ENCODE results near the gene MGAT3.

DNA sequence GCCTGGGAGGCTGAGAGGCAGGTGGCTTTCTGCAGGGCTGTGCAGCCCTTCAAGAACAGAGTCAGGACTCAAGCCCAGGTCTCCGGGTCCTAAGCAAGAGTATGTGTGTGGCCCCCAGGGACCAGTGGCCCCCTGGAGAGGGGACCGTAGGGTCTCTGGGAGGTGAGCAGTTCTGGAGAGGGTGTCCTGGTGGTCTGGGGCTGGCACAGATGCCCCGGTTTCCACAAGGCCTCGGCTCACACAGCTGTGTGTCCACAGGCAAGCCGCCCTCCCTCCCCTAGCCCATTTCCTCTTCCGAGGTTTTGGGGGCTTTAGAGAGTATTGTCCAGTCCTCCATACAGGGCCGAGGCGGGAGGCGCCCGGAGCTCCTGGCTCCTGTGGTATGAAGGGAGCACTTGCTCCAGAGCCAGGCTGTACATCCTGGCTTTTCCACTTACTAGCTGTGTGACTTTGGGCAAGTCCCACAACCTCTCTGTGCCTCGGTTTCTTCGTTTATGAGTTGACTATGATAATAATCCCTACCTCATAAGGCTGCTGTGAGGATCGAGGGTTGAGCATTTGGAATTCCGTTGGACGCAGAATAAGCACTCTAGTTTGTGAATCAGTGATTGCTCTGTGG is 79.1 kb downstream of the MGAT3 start:
- TF ChIP-seq, protein P1, sequence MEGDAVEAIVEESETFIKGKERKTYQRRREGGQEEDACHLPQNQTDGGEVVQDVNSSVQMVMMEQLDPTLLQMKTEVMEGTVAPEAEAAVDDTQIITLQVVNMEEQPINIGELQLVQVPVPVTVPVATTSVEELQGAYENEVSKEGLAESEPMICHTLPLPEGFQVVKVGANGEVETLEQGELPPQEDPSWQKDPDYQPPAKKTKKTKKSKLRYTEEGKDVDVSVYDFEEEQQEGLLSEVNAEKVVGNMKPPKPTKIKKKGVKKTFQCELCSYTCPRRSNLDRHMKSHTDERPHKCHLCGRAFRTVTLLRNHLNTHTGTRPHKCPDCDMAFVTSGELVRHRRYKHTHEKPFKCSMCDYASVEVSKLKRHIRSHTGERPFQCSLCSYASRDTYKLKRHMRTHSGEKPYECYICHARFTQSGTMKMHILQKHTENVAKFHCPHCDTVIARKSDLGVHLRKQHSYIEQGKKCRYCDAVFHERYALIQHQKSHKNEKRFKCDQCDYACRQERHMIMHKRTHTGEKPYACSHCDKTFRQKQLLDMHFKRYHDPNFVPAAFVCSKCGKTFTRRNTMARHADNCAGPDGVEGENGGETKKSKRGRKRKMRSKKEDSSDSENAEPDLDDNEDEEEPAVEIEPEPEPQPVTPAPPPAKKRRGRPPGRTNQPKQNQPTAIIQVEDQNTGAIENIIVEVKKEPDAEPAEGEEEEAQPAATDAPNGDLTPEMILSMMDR (IDR thresholded peaks at IDR 0.05), result no peak
- TF ChIP-seq POLR2A (IDR thresholded peaks at IDR 0.05), result no peak
- TF ChIP-seq POLR2AphosphoS5 (IDR thresholded peaks at IDR 0.05), result no peak
